ENCODE data around the gene ACTRT3. TPM values are rescaled to one million over a fixed set of nuclear protein-coding genes. Genes with fewer than 3 reads are reported as not detected.
A peak's percentile ranks its signal among the peaks of the same experiment; 100 is the strongest.

ACTRT3 gene
- total RNA-seq, 2 experiments from 2014 or later, result 0.20 to 0.23 TPM

GRCh38 chr3:169790687-169791429, 21.5 kb upstream of the ACTRT3 start:
- no peaks in the 10 kb centered on the region for H3K9me3 Mint-ChIP-seq
- peaks cover 38% of the 10 kb centered on the region for H3K36me3 Mint-ChIP-seq (ENCODE audit: low read depth)
- ChIA-PET POLR2A (no interaction called here), CTCF (interaction anchor here (1.0 to 1.6 kb wide), 3 partner anchors 8 to 373 kb away, joined by 3 to 4 read pairs (median 3); no protein-coding TSS in a partner anchor)
- H3K27me3 Mint-ChIP-seq, result no peaks in the 10 kb centered on the region
- H3K4me1 Mint-ChIP-seq, result peaks cover 13% of the 10 kb centered on the region
- DNase-seq, result no peak
- H3K27ac Mint-ChIP-seq, result no peak overlapping the region
- no peak overlapping the region for H3K4me3 Mint-ChIP-seq

- DNase-seq, result no peak
- ChIA-PET CTCF (interaction anchor here (1.2 to 1.6 kb wide), 2 partner anchors 9 to 18 kb away, joined by 3 to 4 read pairs; no protein-coding TSS in a partner anchor), POLR2A (no interaction called here)
- Mint-ChIP-seq H3K9me3 (no peaks in the 10 kb centered on the region), H3K27me3 (no peaks in the 10 kb centered on the region), H3K4me3 (no peak overlapping the region), H3K4me1 (peaks cover 15% of the 10 kb centered on the region), H3K27ac (no peak overlapping the region), H3K36me3 (ENCODE audit: low read depth) (peaks cover 44% of the 10 kb centered on the region)
Measured at GRCh38 chr3:169790219-169790618, 20.9 kb upstream of the ACTRT3 start.

- H3K36me3 Mint-ChIP-seq (ENCODE audit: low read depth), result peaks cover 42% of the 10 kb centered on the region
- peaks cover 15% of the 10 kb centered on the region for H3K4me1 Mint-ChIP-seq
Measured at GRCh38 chr3:169787791-169788190, 18.4 kb upstream of the ACTRT3 start.

DNA sequence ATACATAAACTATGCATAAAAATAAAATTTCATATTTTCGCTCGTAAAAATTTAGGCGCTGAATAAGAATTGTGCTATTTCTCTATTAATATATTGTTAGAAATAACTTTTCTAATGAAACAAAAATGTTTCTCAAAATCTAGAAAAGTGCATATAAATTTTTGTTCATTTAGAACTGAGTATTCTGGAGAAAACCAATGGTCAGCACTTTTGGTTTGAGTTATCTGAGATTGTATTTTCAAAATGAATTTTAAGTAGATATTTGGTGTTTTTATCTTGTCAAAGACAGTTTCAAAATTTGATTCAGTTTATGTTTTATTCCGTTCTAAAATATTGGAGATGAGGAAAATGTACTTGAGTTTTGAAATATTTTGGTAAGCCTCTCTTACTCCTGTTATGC, 17.8 kb upstream of the ACTRT3 start:
- no peaks in the 10 kb centered on the region for H3K27me3 Mint-ChIP-seq
- ChIA-PET POLR2A (no interaction called here), CTCF (no interaction called here)
- peaks cover 41% of the 10 kb centered on the region for H3K36me3 Mint-ChIP-seq (ENCODE audit: low read depth)
- H3K9me3 Mint-ChIP-seq, result no peaks in the 10 kb centered on the region
- no peak overlapping the region for H3K27ac Mint-ChIP-seq
- peaks cover 19% of the 10 kb centered on the region for H3K4me1 Mint-ChIP-seq
- H3K4me3 Mint-ChIP-seq, result no peak overlapping the region
- DNase-seq, result no peak

More at GRCh38 chr3:169787791-169788190, 18.4 kb upstream of the ACTRT3 start:
- no peak overlapping the region for H3K4me3 Mint-ChIP-seq
- CTCF ChIA-PET, result no interaction called here
- DNase-seq, result no peak
- H3K27me3 Mint-ChIP-seq, result no peaks in the 10 kb centered on the region
- no peak overlapping the region for H3K27ac Mint-ChIP-seq
- POLR2A ChIA-PET, result no interaction called here
- no peaks in the 10 kb centered on the region for H3K9me3 Mint-ChIP-seq

GRCh38 chr3:169781209-169781855, 12.0 kb upstream of the ACTRT3 start:
- POLR2A ChIA-PET, result no interaction called here
- peak overlapping the region; percentile 31 for H3K4me3 Mint-ChIP-seq
- no peaks in the 10 kb centered on the region for H3K9me3 Mint-ChIP-seq
- peaks cover 63% of the 10 kb centered on the region for H3K36me3 Mint-ChIP-seq (ENCODE audit: low read depth)
- H3K27ac Mint-ChIP-seq, result peak overlapping the region; percentile 67
- DNase-seq, result no peak
- H3K4me1 Mint-ChIP-seq, result peaks cover 58% of the 10 kb centered on the region
- CTCF ChIA-PET, result interaction anchor here (1.0 kb wide), 1 partner anchor 9 kb away, joined by 3 read pairs; no protein-coding TSS in a partner anchor
- H3K27me3 Mint-ChIP-seq, result no peaks in the 10 kb centered on the region

GRCh38 chr3:169780742-169781141, 11.4 kb upstream of the ACTRT3 start:
- peaks cover 62% of the 10 kb centered on the region for H3K36me3 Mint-ChIP-seq (ENCODE audit: low read depth)
- DNase-seq, result no peak
- H3K4me1 Mint-ChIP-seq, result peaks cover 60% of the 10 kb centered on the region
- peak overlapping the region; percentile 67 for H3K27ac Mint-ChIP-seq
- peak overlapping the region; percentile 31 for H3K4me3 Mint-ChIP-seq
- no peaks in the 10 kb centered on the region for H3K27me3 Mint-ChIP-seq
- ChIA-PET CTCF (interaction anchor here (1.0 kb wide), 1 partner anchor 8 kb away, joined by 3 read pairs; no protein-coding TSS in a partner anchor), POLR2A (no interaction called here)
- no peaks in the 10 kb centered on the region for H3K9me3 Mint-ChIP-seq

GRCh38 chr3:169777822-169778221, 8.5 kb upstream of the ACTRT3 start:
- POLR2A ChIA-PET, result no interaction called here
- peaks cover 66% of the 10 kb centered on the region for H3K36me3 Mint-ChIP-seq (ENCODE audit: low read depth)
- no peak overlapping the region for H3K27ac Mint-ChIP-seq
- no peaks in the 10 kb centered on the region for H3K9me3 Mint-ChIP-seq
- H3K4me1 Mint-ChIP-seq, result peaks cover 76% of the 10 kb centered on the region
- DNase-seq, result no peak
- CTCF ChIA-PET, result no interaction called here
- H3K27me3 Mint-ChIP-seq, result no peaks in the 10 kb centered on the region
- H3K4me3 Mint-ChIP-seq, result no peak overlapping the region

DNA sequence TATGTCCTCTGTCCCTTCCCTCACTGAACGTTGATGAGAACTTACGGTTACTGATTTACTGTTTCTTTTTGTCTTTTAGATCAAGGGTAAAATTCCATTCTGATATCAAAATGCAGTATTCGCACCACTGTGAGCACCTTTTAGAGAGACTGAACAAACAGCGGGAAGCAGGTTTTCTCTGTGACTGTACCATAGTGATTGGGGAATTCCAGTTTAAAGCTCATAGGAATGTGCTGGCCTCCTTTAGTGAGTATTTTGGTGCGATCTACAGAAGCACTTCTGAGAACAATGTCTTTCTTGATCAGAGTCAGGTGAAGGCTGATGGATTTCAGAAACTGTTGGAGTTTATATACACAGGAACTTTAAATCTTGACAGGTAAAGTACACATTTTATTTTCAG, 4.8 kb upstream of the ACTRT3 start:
- peak overlapping the region; percentile 100 for H3K27ac Mint-ChIP-seq
- CTCF ChIA-PET, result interaction anchor here (0.9 to 2.4 kb wide), 2 partner anchors 20 to 32 kb away, joined by 3 to 6 read pairs; no protein-coding TSS in a partner anchor
- DNase-seq, result no peak
- H3K9me3 Mint-ChIP-seq, result no peaks in the 10 kb centered on the region
- H3K4me3 Mint-ChIP-seq, result peak overlapping the region; percentile 95
- H3K36me3 Mint-ChIP-seq (ENCODE audit: low read depth), result peaks cover 36% of the 10 kb centered on the region
- H3K27me3 Mint-ChIP-seq, result no peaks in the 10 kb centered on the region
- peaks cover 59% of the 10 kb centered on the region for H3K4me1 Mint-ChIP-seq
- POLR2A ChIA-PET, result no interaction called here

DNA sequence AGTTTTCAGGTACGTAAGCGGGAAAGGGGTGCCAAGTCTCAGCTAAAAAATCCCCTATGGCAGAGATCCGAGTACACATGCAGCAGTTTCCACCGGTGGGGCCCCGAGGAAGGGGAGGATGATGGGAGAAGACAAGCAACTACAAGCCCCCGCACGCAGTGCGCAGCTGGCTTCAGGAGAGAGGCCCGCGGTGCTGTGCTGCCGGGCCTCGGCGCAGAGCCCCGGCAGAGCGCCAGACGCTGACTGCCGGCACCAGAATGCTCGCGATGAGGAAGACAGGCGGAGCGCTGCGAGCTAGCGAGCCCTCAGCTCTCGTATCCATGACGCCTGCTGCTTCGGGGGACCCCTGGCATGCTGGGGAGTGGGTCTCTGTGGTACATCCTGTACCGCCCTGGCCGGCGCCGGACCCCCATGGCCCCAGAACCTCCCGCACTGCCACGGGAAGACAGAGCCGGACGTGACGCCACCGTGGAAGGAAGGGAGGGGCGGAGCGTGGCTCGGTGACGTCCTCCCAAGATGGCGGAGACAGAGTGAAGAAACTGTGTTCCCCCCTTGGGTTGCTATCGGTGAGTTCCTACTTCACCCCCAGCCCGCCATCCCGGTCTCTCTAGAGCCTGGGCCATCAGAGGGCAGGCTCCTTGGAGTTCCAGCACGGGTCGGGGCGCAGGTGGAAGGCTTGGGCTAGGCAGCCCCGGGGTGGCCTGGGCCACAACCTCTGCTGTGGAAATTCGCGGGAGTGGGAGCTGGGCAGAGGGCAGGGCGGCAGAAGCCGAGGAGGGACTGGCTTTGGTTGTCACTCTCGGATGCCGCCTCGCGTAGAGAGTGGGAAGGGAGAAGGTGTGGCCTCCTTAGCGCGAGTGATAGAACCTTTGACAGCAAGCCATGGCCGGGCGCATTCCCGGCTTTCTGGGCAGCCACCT, 3.8 kb upstream of the ACTRT3 start, which contains the start of gene MYNN:
TSS of gene MYNN (plus strand) at position 500 of the 920 bp plus-strand sequence. CDS start 900 bp downstream, outside the sequence.
- Mint-ChIP-seq H3K27me3 (no peaks in the 10 kb centered on the region), H3K9me3 (no peaks in the 10 kb centered on the region), H3K27ac (peak within 1 kb of the TSS; percentile 100), H3K36me3 (ENCODE audit: low read depth) (peaks cover 27% of the 10 kb centered on the region), H3K4me1 (peaks cover 53% of the 10 kb centered on the region), H3K4me3 (peak within 1 kb of the TSS; percentile 95)
- POLR2A ChIA-PET, result interaction anchor here (0.6 to 0.7 kb wide), 2 partner anchors 205 to 328 kb away, joined by 3 read pairs; no protein-coding TSS in a partner anchor
- peak; percentile 93 for DNase-seq
- CTCF ChIA-PET, result interaction anchor here (0.9 to 2.6 kb wide), 6 partner anchors 8 to 261 kb away, joined by 3 to 6 read pairs (median 4); partner anchors contain the start of gene SEC62

GRCh38 chr3:169772305-169772896, 3.0 kb upstream of the ACTRT3 start:
- ChIA-PET POLR2A (interaction anchor here (0.6 to 0.7 kb wide), 2 partner anchors 206 to 329 kb away, joined by 3 read pairs; no protein-coding TSS in a partner anchor), CTCF (interaction anchor here (0.6 to 2.6 kb wide), 8 partner anchors 7 to 282 kb away, joined by 3 to 6 read pairs (median 4); partner anchors contain the start of gene SEC62)
- DNase-seq, result peak; percentile 59
- Mint-ChIP-seq H3K9me3 (no peaks in the 10 kb centered on the region), H3K27me3 (no peaks in the 10 kb centered on the region), H3K4me3 (peak overlapping the region; percentile 95), H3K27ac (peak overlapping the region; percentile 100), H3K4me1 (peaks cover 48% of the 10 kb centered on the region), H3K36me3 (ENCODE audit: low read depth) (peaks cover 22% of the 10 kb centered on the region)

DNA sequence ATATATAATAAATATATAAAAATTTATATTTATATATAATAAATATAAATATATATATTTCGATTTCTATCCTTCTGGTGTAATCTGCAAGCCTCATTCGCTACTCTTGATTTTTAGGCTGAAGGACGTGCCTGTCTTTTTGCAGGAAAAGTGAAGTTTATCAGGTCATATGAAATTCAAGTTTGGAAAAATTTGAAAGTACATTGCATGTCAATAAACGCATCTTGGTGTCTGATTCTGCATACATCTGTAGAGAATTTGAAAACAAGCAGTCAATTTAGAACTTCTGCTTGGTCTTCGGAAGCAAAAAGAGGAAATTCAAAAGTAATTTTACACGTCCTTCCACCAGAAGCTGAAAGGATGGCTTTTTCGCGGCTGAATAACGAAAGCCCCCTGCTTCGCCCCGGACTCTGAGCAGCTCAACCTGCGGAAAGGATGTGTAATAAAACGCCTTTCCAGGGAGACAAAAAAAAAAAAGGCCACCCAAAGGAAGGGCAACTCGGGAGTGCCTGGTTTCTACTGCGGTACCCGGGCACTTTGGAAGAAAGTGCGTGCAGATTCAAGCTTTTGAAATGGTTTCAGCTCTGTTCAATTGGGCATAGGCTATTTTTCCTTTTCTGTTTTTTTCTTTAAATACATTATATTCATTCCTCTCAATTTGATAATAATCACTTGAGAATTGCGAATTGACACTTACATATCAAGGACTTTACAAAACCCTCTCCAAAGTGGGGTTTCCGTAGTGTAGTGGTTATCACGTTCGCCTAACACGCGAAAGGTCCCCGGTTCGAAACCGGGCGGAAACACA, 2.3 kb upstream of the ACTRT3 start:
- CTCF ChIA-PET, result interaction anchor here (0.6 to 2.6 kb wide), 6 partner anchors 8 to 283 kb away, joined by 3 to 5 read pairs (median 4); partner anchors contain the start of gene SEC62
- Mint-ChIP-seq H3K27ac (peak overlapping the region; percentile 100), H3K9me3 (no peaks in the 10 kb centered on the region), H3K4me1 (peaks cover 41% of the 10 kb centered on the region), H3K36me3 (ENCODE audit: low read depth) (peaks cover 16% of the 10 kb centered on the region), H3K27me3 (no peaks in the 10 kb centered on the region), H3K4me3 (peak overlapping the region; percentile 95)
- POLR2A ChIA-PET, result no interaction called here
- peak; percentile 79 for DNase-seq

Measured in activated CD4-positive, alpha-beta T cell treated with anti-CD3 and anti-CD28 coated beads, Interleukin-2, amount 10 ng/mL, durations not matched to agents 7 days and 5 days (primary cell).